ENCODE results near the gene DLG2.

DNA sequence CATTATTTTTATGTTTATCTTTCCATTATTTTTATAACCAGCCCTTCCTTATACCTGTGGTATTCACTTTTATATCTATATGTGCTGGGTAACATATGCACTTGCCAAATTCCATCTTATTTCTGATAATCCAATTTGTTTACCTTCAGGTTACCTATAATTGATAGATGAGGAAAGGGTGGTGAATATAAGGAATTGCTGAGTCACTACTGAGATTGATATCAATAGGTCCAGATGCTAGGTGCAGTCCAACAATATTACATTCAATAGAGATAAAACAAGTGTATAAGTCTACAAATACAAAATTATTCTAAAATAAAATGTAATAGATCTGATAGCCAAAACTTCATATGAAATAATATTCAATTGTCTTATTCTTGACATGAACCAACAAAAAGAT is 1582.0 kb downstream of the DLG2 start:
- TF ChIP-seq, protein P1, sequence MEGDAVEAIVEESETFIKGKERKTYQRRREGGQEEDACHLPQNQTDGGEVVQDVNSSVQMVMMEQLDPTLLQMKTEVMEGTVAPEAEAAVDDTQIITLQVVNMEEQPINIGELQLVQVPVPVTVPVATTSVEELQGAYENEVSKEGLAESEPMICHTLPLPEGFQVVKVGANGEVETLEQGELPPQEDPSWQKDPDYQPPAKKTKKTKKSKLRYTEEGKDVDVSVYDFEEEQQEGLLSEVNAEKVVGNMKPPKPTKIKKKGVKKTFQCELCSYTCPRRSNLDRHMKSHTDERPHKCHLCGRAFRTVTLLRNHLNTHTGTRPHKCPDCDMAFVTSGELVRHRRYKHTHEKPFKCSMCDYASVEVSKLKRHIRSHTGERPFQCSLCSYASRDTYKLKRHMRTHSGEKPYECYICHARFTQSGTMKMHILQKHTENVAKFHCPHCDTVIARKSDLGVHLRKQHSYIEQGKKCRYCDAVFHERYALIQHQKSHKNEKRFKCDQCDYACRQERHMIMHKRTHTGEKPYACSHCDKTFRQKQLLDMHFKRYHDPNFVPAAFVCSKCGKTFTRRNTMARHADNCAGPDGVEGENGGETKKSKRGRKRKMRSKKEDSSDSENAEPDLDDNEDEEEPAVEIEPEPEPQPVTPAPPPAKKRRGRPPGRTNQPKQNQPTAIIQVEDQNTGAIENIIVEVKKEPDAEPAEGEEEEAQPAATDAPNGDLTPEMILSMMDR (IDR thresholded peaks at IDR 0.05; ENCODE audit: insufficient read depth, low read depth, low read length) = no peak
- no peak for TF ChIP-seq EZH2 (IDR thresholded peaks at IDR 0.05; ENCODE audit: insufficient read depth, low read length)
